Measurements from ENCODE around the gene RBFOX2. TPM values are rescaled to one million over a fixed set of nuclear protein-coding genes. Genes with fewer than 3 reads are reported as not detected.
A peak's percentile ranks its signal among the peaks of the same experiment; 100 is the strongest.

RBFOX2 gene
- total RNA-seq, 2 experiments from 2014 or later, result 54.3 to 78.7 TPM

GRCh38 chr22:36032611-36033010, 4.0 kb upstream of the RBFOX2 start:
- peaks cover 7% of the 10 kb centered on the region for H3K4me1 ChIP-seq (ENCODE audit: insufficient read depth, low read length, poor library complexity, severe bottlenecking)
- ChIA-PET CTCF (ENCODE audit: unreplicated experiment) (no interaction called here), POLR2A (interaction anchor here (2.0 kb wide), 1 partner anchor 18 kb away, joined by 7 read pairs; no protein-coding TSS in a partner anchor)
- H3K79me2 ChIP-seq (ENCODE audit: insufficient read depth, low read depth, low read length), result peaks cover 5% of the 10 kb centered on the region; the same call in 1 of the 2 replicates
- BruUV-seq (replicated peaks), result no TSS peak
- no peak overlapping the region for H3K4me2 ChIP-seq (ENCODE audit: low read length)
- no peak overlapping the region for H3K27ac ChIP-seq (ENCODE audit: low read depth, low read length, poor library complexity, severe bottlenecking)
- no peak for DNase-seq (ENCODE audit: low spot score)
- intact Hi-C loops (cut with micrococcal nuclease; ENCODE audit: unreplicated experiment), result no loop called here
- no peaks in the 10 kb centered on the region for H3K9me2 ChIP-seq (ENCODE audit: insufficient read depth, low read length)
- H3K36me3 ChIP-seq (ENCODE audit: insufficient read depth, low read length), result no peaks in the 10 kb centered on the region
- H4K20me1 ChIP-seq (ENCODE audit: insufficient read depth, low read length), result no peaks in the 10 kb centered on the region
- H3K4me3 ChIP-seq (ENCODE audit: low read depth, low read length, poor library complexity, severe bottlenecking), result no peak overlapping the region
- H3K9me3 ChIP-seq (ENCODE audit: low read length), result no peaks in the 10 kb centered on the region
- TF ChIP-seq EZH2phosphoT487 (IDR thresholded peaks at IDR 0.05; ENCODE audit: borderline replicate concordance, low read depth, low read length) (no peak), CTCF (conservative IDR thresholded peaks at IDR 0.05; ENCODE audit: low read length) (no peak)
- no peak overlapping the region for H2AFZ ChIP-seq (ENCODE audit: low read length)

- Histone ChIP-seq H2AFZ (ENCODE audit: low read length) (peak overlapping the region; percentile 70), H3K9me2 (ENCODE audit: insufficient read depth, low read length) (no peaks in the 10 kb centered on the region), H3K4me1 (ENCODE audit: insufficient read depth, low read length, poor library complexity, severe bottlenecking) (peaks cover 24% of the 10 kb centered on the region), H3K36me3 (ENCODE audit: insufficient read depth, low read length) (peaks cover 13% of the 10 kb centered on the region), H3K4me2 (ENCODE audit: low read length) (peak overlapping the region; percentile 92), H3K27ac (ENCODE audit: low read depth, low read length, poor library complexity, severe bottlenecking) (no peak overlapping the region), H3K4me3 (ENCODE audit: low read depth, low read length, poor library complexity, severe bottlenecking) (peak overlapping the region; percentile 96), H3K79me2 (ENCODE audit: insufficient read depth, low read depth, low read length) (peaks cover 26% of the 10 kb centered on the region; the same call in 1 of the 2 replicates), H4K20me1 (ENCODE audit: insufficient read depth, low read length) (no peaks in the 10 kb centered on the region), H3K9me3 (ENCODE audit: low read length) (no peaks in the 10 kb centered on the region)
- intact Hi-C loops (cut with micrococcal nuclease; ENCODE audit: unreplicated experiment), result loop anchor here (2.0 kb wide), 1 partner anchor 99 kb away; no protein-coding TSS in a partner anchor
- ChIA-PET POLR2A (interaction anchor here (0.6 to 2.0 kb wide), 7 partner anchors 10 to 808 kb away, joined by 3 to 11 read pairs (median 3); no protein-coding TSS in a partner anchor), CTCF (ENCODE audit: unreplicated experiment) (no interaction called here)
- TF ChIP-seq EZH2phosphoT487 (IDR thresholded peaks at IDR 0.05; ENCODE audit: borderline replicate concordance, low read depth, low read length) (no peak), CTCF (conservative IDR thresholded peaks at IDR 0.05; ENCODE audit: low read length) (no peak)
- DNase-seq (ENCODE audit: low spot score), result no peak
- no TSS peak for BruUV-seq (replicated peaks)
Observed at GRCh38 chr22:36029406-36029755, 757 bp upstream of the RBFOX2 start.

GRCh38 chr22:36027935-36028645, 534 bp downstream of the RBFOX2 start:
- H4K20me1 ChIP-seq (ENCODE audit: insufficient read depth, low read length), result no peaks in the 10 kb centered on the region
- intact Hi-C loops (cut with micrococcal nuclease; ENCODE audit: unreplicated experiment), result loop anchor here (2.0 kb wide), 1 partner anchor 97 kb away; no protein-coding TSS in a partner anchor
- TF ChIP-seq CTCF (conservative IDR thresholded peaks at IDR 0.05; ENCODE audit: low read length) (no peak), EZH2phosphoT487 (IDR thresholded peaks at IDR 0.05; ENCODE audit: borderline replicate concordance, low read depth, low read length) (no peak)
- H3K36me3 ChIP-seq (ENCODE audit: insufficient read depth, low read length), result peaks cover 16% of the 10 kb centered on the region
- CTCF ChIA-PET (ENCODE audit: unreplicated experiment), result no interaction called here
- peak; percentile 58 for DNase-seq (ENCODE audit: low spot score)
- H3K27ac ChIP-seq (ENCODE audit: low read depth, low read length, poor library complexity, severe bottlenecking), result peak overlapping the region; percentile 65
- H3K9me3 ChIP-seq (ENCODE audit: low read length), result no peaks in the 10 kb centered on the region
- peak overlapping the region; percentile 96 for H3K4me2 ChIP-seq (ENCODE audit: low read length)
- POLR2A ChIA-PET, result interaction anchor here (2.0 to 2.7 kb wide), 2 partner anchors 10 to 13 kb away, joined by 11 to 14 read pairs; no protein-coding TSS in a partner anchor
- H3K9me2 ChIP-seq (ENCODE audit: insufficient read depth, low read length), result no peaks in the 10 kb centered on the region
- peaks cover 37% of the 10 kb centered on the region; the same call in 1 of the 2 replicates for H3K79me2 ChIP-seq (ENCODE audit: insufficient read depth, low read depth, low read length)
- peak overlapping the region; percentile 96 for H3K4me3 ChIP-seq (ENCODE audit: low read depth, low read length, poor library complexity, severe bottlenecking)
- peaks cover 36% of the 10 kb centered on the region for H3K4me1 ChIP-seq (ENCODE audit: insufficient read depth, low read length, poor library complexity, severe bottlenecking)
- BruUV-seq (replicated peaks), result no TSS peak
- peak overlapping the region; percentile 13 for H2AFZ ChIP-seq (ENCODE audit: low read length)

Data from OCI-LY7 (cell line).